H1 (cell line): Measurements from ENCODE around the gene ZNF606. TPM values are rescaled to one million over a fixed set of nuclear protein-coding genes. Genes with fewer than 3 reads are reported as not detected.

Source experiments
- CTCF ChIA-PET: fragments of 300-600 bp; sonication (Branson Sonifier 250); formaldehyde crosslinking; loops from one replicate; lab custom pipeline; 2021; ENCODE audit not compliant: partially characterized antibody; lab: Charles Lee
- POLR2A ChIA-PET: fragments of 300-600 bp; sonication (Branson Sonifier 250); formaldehyde crosslinking; loops from one replicate; lab custom pipeline; 2021; ENCODE audit warnings: inconsistent platforms; ENCODE audit not compliant: partially characterized antibody; lab: Charles Lee
- DNase-seq, 2 experiments: peaks; one replicate each; pipeline versions ENCODE4 v3.0.0 to v3.0.0-alpha.2; 2010 to 2022; ENCODE audit warnings: low spot score in 2 of 2, low read depth in 1 of 2, mixed read lengths in 1 of 2
- FAIRE-seq: peaks from 2 replicates; lab custom pipeline; 2011; peaks lifted over from hg19 to GRCh38; lab: Jason Lieb, UNC
- H2AFZ ChIP-seq: 2 replicates; pipeline ENCODE4 v1.8.1; 2012; ENCODE audit warnings: low read length, inconsistent platforms
- H2AK5ac ChIP-seq: 2 replicates; pipeline ENCODE4 v1.6.1; 2013; ENCODE audit warnings: low read depth, low read length
- H2BK120ac ChIP-seq: replicated peaks from 2 replicates; pipeline ENCODE3; 2013; ENCODE audit warnings: low read depth, low read length, inconsistent platforms
- H2BK12ac ChIP-seq: 2 replicates; pipeline ENCODE4 v1.6.1; 2013; ENCODE audit warnings: low read depth, low read length
- H2BK15ac ChIP-seq: 2 replicates; pipeline ENCODE4 v1.6.1; 2013; ENCODE audit warnings: low read length
- H2BK20ac ChIP-seq: 2 replicates; pipeline ENCODE4 v1.6.1; 2013; ENCODE audit warnings: low read length
- H2BK5ac ChIP-seq: 2 replicates; pipeline ENCODE4 v1.6.1; 2013; ENCODE audit warnings: low read depth, low read length
- H3K14ac ChIP-seq: 2 replicates; pipeline ENCODE4 v1.6.1; 2013; ENCODE audit warnings: inconsistent platforms; ENCODE audit not compliant: insufficient read length
- H3K18ac ChIP-seq: 2 replicates; pipeline ENCODE4 v1.6.1; 2013; ENCODE audit warnings: low read length; ENCODE audit errors: extremely low read depth
- H3K23ac ChIP-seq: 2 replicates; pipeline ENCODE4 v1.6.1; 2013; ENCODE audit warnings: inconsistent platforms; ENCODE audit not compliant: insufficient read length
- H3K23me2 ChIP-seq: 2 replicates; pipeline ENCODE4 v1.6.1; 2013; ENCODE audit warnings: low read depth, low read length
- H3K27ac ChIP-seq: 2 replicates; pipeline ENCODE4 v1.6.1; 2011; ENCODE audit warnings: low read depth, low read length, inconsistent platforms
- H3K27me3 ChIP-seq, 4 experiments: replicated peaks in 1 of 4; 1 replicate in 1 of 4; 2 replicates in 3 of 4; pipeline versions ENCODE4 v1.6.1 to v1.8.1; 2011 to 2013; ENCODE audit warnings: low read length in 3 of 4, mild to moderate bottlenecking in 3 of 4, inconsistent platforms in 2 of 4, mixed read lengths in 2 of 4, moderate library complexity in 1 of 4; ENCODE audit not compliant: control insufficient read depth in 3 of 4, insufficient read depth in 3 of 4; ENCODE audit errors: extremely low read depth in 1 of 4
- H3K36me3 ChIP-seq, 4 experiments: 2 replicates each; pipeline versions ENCODE4 v1.6.1 to v1.8.1; 2011 to 2013; ENCODE audit warnings: mild to moderate bottlenecking in 4 of 4, low read length in 3 of 4, moderate library complexity in 2 of 4, control low read depth in 1 of 4, inconsistent platforms in 1 of 4; ENCODE audit not compliant: insufficient read depth in 4 of 4, control insufficient read depth in 2 of 4
- H3K4ac ChIP-seq: replicated peaks from 2 replicates; pipeline ENCODE3; 2013; ENCODE audit warnings: low read length, low read depth, mixed read lengths, inconsistent platforms; ENCODE audit not compliant: insufficient read length
- H3K4me1 ChIP-seq, 4 experiments: replicated peaks in 1 of 4; 1 replicate in 1 of 4; 2 replicates in 3 of 4; pipeline versions ENCODE4 v1.6.1 to v1.8.1; 2011 to 2013; ENCODE audit warnings: low read length in 3 of 4, inconsistent platforms in 2 of 4, mixed read lengths in 1 of 4; ENCODE audit not compliant: insufficient read depth in 4 of 4, control insufficient read depth in 3 of 4
- H3K4me2 ChIP-seq, 2 experiments: 2 replicates each; pipeline versions ENCODE4 v1.6.1 to v1.8.1; 2011 to 2013; ENCODE audit warnings: low read depth in 2 of 2, low read length in 2 of 2, control low read depth in 1 of 2, inconsistent platforms in 1 of 2, mild to moderate bottlenecking in 1 of 2; ENCODE audit not compliant: insufficient read depth in 1 of 2
- H3K4me3 ChIP-seq, 4 experiments: fragments of 200-600, 300-600 bp in 1 of 4; sonication (generic), shearing (Covaris generic), sonication (Bioruptor Twin) in 1 of 4; 2 replicates each; pipeline versions ENCODE4 v1.5.1 to v1.8.1; 2011 to 2016; ENCODE audit warnings: low read length in 4 of 4, low read depth in 3 of 4, control low read depth in 2 of 4, inconsistent platforms in 2 of 4, mild to moderate bottlenecking in 2 of 4, mixed read lengths in 1 of 4, moderate library complexity in 1 of 4; ENCODE audit not compliant: insufficient read depth in 2 of 4; ENCODE audit errors: extremely low read depth in 1 of 4
- H3K56ac ChIP-seq: replicated peaks from 2 replicates; pipeline ENCODE3; 2013; ENCODE audit warnings: low read depth, mild to moderate bottlenecking, mixed read lengths, low read length, inconsistent platforms; ENCODE audit not compliant: insufficient read length
- H3K79me1 ChIP-seq: 2 replicates; pipeline ENCODE4 v1.6.1; 2013; ENCODE audit warnings: low read depth, low read length, control low read depth
- H3K79me2 ChIP-seq, 2 experiments: 2 replicates each; pipeline versions ENCODE4 v1.6.1 to v1.8.1; 2012 to 2013; ENCODE audit warnings: low read length in 2 of 2, mild to moderate bottlenecking in 2 of 2, inconsistent platforms in 1 of 2; ENCODE audit not compliant: insufficient read depth in 2 of 2, control insufficient read depth in 1 of 2
- H3K9ac ChIP-seq, 4 experiments: replicated peaks in 1 of 4; 1 replicate in 1 of 4; 2 replicates in 3 of 4; pipeline versions ENCODE4 v1.6.1 to v1.8.1; 2011 to 2013; ENCODE audit warnings: low read depth in 3 of 4, low read length in 3 of 4, control low read depth in 2 of 4, mild to moderate bottlenecking in 2 of 4, moderate library complexity in 2 of 4, inconsistent platforms in 1 of 4; ENCODE audit errors: extremely low read depth in 1 of 4
- H3K9me3 ChIP-seq, 2 experiments: 2 replicates each; pipeline versions ENCODE4 v1.6.1 to v1.8.1; 2012 to 2013; ENCODE audit warnings: mild to moderate bottlenecking in 2 of 2, moderate library complexity in 2 of 2, control low read depth in 1 of 2, inconsistent platforms in 1 of 2, low read depth in 1 of 2, low read length in 1 of 2, mixed read lengths in 1 of 2; ENCODE audit not compliant: insufficient read depth in 2 of 2
- H4K20me1 ChIP-seq, 2 experiments: replicated peaks in 1 of 2; 2 replicates each; pipeline versions ENCODE3 to v1.8.1; 2011 to 2013; ENCODE audit warnings: inconsistent platforms in 2 of 2, low read length in 2 of 2, mild to moderate bottlenecking in 1 of 2; ENCODE audit not compliant: insufficient read depth in 2 of 2, control insufficient read depth in 1 of 2
- H4K5ac ChIP-seq: 2 replicates; pipeline ENCODE4 v1.6.1; 2013; ENCODE audit warnings: low read length, low read depth, mixed read lengths, inconsistent platforms; ENCODE audit not compliant: insufficient read length
- H4K8ac ChIP-seq: 2 replicates; pipeline ENCODE4 v1.8.0; 2013; ENCODE audit warnings: mild to moderate bottlenecking, moderate library complexity, low read length, inconsistent platforms; ENCODE audit not compliant: insufficient read depth; ENCODE audit errors: extremely low read depth
- H4K91ac ChIP-seq: replicated peaks from 2 replicates; pipeline ENCODE3; 2013; ENCODE audit warnings: low read length, mixed read lengths, inconsistent platforms; ENCODE audit not compliant: insufficient read length
- CHD1 ChIP-seq: IDR thresholded peaks from 2 replicates; pipeline ENCODE4 v1.6.1; 2012; ENCODE audit warnings: low read depth, low read length, improper control_type of control experiment
- EP300 ChIP-seq, 2 experiments: IDR thresholded peaks; 1 replicate in 1 of 2; 2 replicates in 1 of 2; pipeline ENCODE4 v1.6.1; 2011 to 2012; ENCODE audit warnings: low read depth in 2 of 2, low read length in 2 of 2, mild to moderate bottlenecking in 2 of 2, borderline replicate concordance in 1 of 2, inconsistent platforms in 1 of 2, moderate library complexity in 1 of 2
- NRF1 ChIP-seq: IDR thresholded peaks from 2 replicates; pipeline ENCODE4 v1.6.1; 2011; ENCODE audit warnings: mild to moderate bottlenecking, low read depth, low read length, improper control_type of control experiment
- SP2 ChIP-seq: IDR thresholded peaks from 2 replicates; pipeline ENCODE4 v1.6.1; 2012; ENCODE audit warnings: mild to moderate bottlenecking, low read length, inconsistent platforms
- SRF ChIP-seq: IDR thresholded peaks from 2 replicates; pipeline ENCODE4 v1.6.1; 2011; ENCODE audit warnings: mild to moderate bottlenecking, low read depth, low read length, moderate library complexity
- YY1 ChIP-seq: IDR thresholded peaks from 2 replicates; pipeline ENCODE4 v1.6.1; 2011; ENCODE audit warnings: low read depth, mild to moderate bottlenecking, low read length
- WGBS, 2 experiments: shearing (Covaris generic) in 1 of 2; methylation state at CpG; one replicate each; pipeline versions ENCODE4 v1.1.6 to v1.1.7; 2013 to 2015; ENCODE audit warnings: low lambda C conversion rate in 2 of 2, mixed read lengths in 2 of 2, inconsistent platforms in 1 of 2, low coverage in 1 of 2, missing lambda C conversion rate in 1 of 2; ENCODE audit not compliant: insufficient replicate concordance in 2 of 2, insufficient coverage in 1 of 2, insufficient read length in 1 of 2; ENCODE audit errors: extremely low coverage in 1 of 2, missing lambda C conversion rate in 1 of 2; 5-methylcytosine and 5-hydroxymethylcytosine counted together
- long read RNA-seq, 2 experiments: library from RNA in 1 of 2; library from capped mRNA in 1 of 2; stranded (forward); transcript quantifications; one replicate each; pipeline ENCODE4 v2.0.0, GENCODE V29; 2021; ENCODE audit warnings: inconsistent platforms in 1 of 2
- polyA minus RNA-seq, 3 experiments: library from RNA; depleted of rRNA, polyadenylated mRNA; stranded (reverse); fragments of >200 nt; gene quantifications; 1 replicate in 2 of 3; 2 replicates in 1 of 3; pipeline ENCODE4 v1.2.3, GENCODE V29; 2011
- polyA plus RNA-seq, 7 experiments: library from polyadenylated mRNA; depleted of rRNA in 3 of 7; stranded (reverse) in 5 of 7; unstranded in 2 of 7; fragments of >200 nt in 5 of 7; fragments of 200-250 nt in 2 of 7; gene quantifications; 1 replicate in 5 of 7; 2 replicates in 1 of 7; 4 replicates in 1 of 7; pipeline versions ENCODE4 v1.2.1 to v1.2.3, GENCODE V29; 2011 to 2013; ENCODE audit warnings: missing spikeins in 2 of 7, mixed read lengths in 2 of 7
- total RNA-seq: library from RNA; stranded (reverse); fragmentation: NEBNext Ultra II Directional; extraction: Animal tissue kit (Norgen Biotek cat#: 25700); gene quantifications from 2 replicates; pipeline ENCODE4 v1.2.1, GENCODE V29; 2021
- TF ChIP-seq, protein P1 (sequence below): IDR thresholded peaks from 2 replicates; pipeline ENCODE4 v1.6.1; 2011; ENCODE audit warnings: low read length, improper control_type of control experiment

The ZNF606 gene
- 17.5 and 19.3 TPM in 2 replicates for total RNA-seq
- polyA plus RNA-seq (2011; rRNA removed) = 5.2 and 10.2 TPM in 2 replicates
- 12.7 TPM for polyA plus RNA-seq (2011; cell fraction: cytosol; rRNA removed)
- polyA plus RNA-seq (2011; cell fraction: nucleus; rRNA removed) = 14.1 TPM
- 8.0 to 10.7 TPM (median 8.2 TPM) in 4 replicates for polyA plus RNA-seq (2012, experiment 1 of 2)
- 1.0 TPM for polyA plus RNA-seq (2012, experiment 2 of 2)
- polyA plus RNA-seq (2013, experiment 1 of 2) = 12.1 TPM
- polyA plus RNA-seq (2013, experiment 2 of 2) = 10.8 TPM
- 11.3 and 11.9 TPM in 2 replicates for polyA minus RNA-seq (2011; rRNA and poly(A)+ RNA removed)
- 18.1 TPM for polyA minus RNA-seq (2011; cell fraction: cytosol; rRNA and poly(A)+ RNA removed)
- polyA minus RNA-seq (2011; cell fraction: nucleus; rRNA and poly(A)+ RNA removed) = 35.9 TPM
- long read RNA-seq, experiment 1, partial matches to known transcripts = 0 of 10 reads
- long read RNA-seq, experiment 1, other reads (novel, unspliced or antisense) = 6 of 10 reads
- long read RNA-seq, experiment 2 = 0 reads

GRCh38 chr19:58002384-58003173 lies at the start of gene ZNF606:
Gene ZNF606, minus strand, starts transcription at chr19:58002820. Its CDS starts 1,501 bp downstream, at chr19:58001319.
- Histone ChIP-seq H3K18ac (peak within 1 kb of the TSS; percentile 93), H3K36me3 (peaks cover 14 to 60% (median 41%) of the 10 kb centered on the region in 4 experiments), H3K9ac (peak within 1 kb of the TSS; percentile 96 to 98 (median 98)), H3K27me3 (no peaks in the 10 kb centered on the region; a peak in 1 of 7 replicates), H2AK5ac (peak within 1 kb of the TSS; percentile 24; the same call in 1 of the 2 replicates), H4K5ac (peak within 1 kb of the TSS; percentile 80), H2BK5ac (peak within 1 kb of the TSS; percentile 26), H3K56ac (peak within 1 kb of the TSS; percentile 65), H3K4me3 (peak within 1 kb of the TSS; percentile 77 to 97 (median 84)), H3K4me2 (peak within 1 kb of the TSS; percentile 79 to 82), H4K91ac (peak within 1 kb of the TSS; percentile 86), H3K27ac (peak within 1 kb of the TSS; percentile 87), H2BK120ac (peak within 1 kb of the TSS; percentile 15), H2BK15ac (0 out of 2 replicates have a peak within 1 kb of the TSS, but pooled peaks have one; percentile 31), H2BK20ac (0 out of 2 replicates have a peak within 1 kb of the TSS, but pooled peaks have one; percentile 18), H3K9me3 (peaks cover 18 to 23% of the 10 kb centered on the region in 2 experiments), H3K23ac (no peak within 1 kb of the TSS), H3K23me2 (peaks cover 4% of the 10 kb centered on the region), H3K4me1 (peaks cover 0 to 5% (median under 1%) of the 10 kb centered on the region in 4 experiments; a peak in 2 of 7 replicates), H3K14ac (peak within 1 kb of the TSS; percentile 27), H3K4ac (peak within 1 kb of the TSS; percentile 71), H2AFZ (peak within 1 kb of the TSS; percentile 70), H4K20me1 (no peaks in the 10 kb centered on the region), H4K8ac (peak within 1 kb of the TSS; percentile 99), H3K79me2 (peaks cover 0 to 46% of the 10 kb centered on the region in 2 experiments; a peak in 3 of 4 replicates), H3K79me1 (peaks cover 15% of the 10 kb centered on the region), H2BK12ac (peak within 1 kb of the TSS; percentile 96; the same call in 1 of the 2 replicates)
- 1% methylated on average over 67 of the region's 91 CpGs; no CpG with 5 or more reads in 1 of the 2 experiments for WGBS, 2 experiments
- ChIA-PET CTCF (interaction anchor here (1.0 to 1.5 kb wide), 3 partner anchors 9 to 155 kb away, joined by 3 to 5 read pairs (median 3); no protein-coding TSS in a partner anchor), POLR2A (interaction anchor here (0.7 to 4.2 kb wide), 46 partner anchors 8 to 515 kb away, joined by 3 to 35 read pairs (median 5); partner anchors contain the start of genes ZNF135, ZNF324B, ZNF329 and ZNF417)
- peak in 1 of 2 experiments; percentile 87 for DNase-seq
- no peak for FAIRE-seq
- TF ChIP-seq EP300 (IDR thresholded peaks at IDR 0.05; ENCODE audit: borderline replicate concordance in 1 of 2, low read depth in 2 of 2, low read length in 2 of 2) (no peak), SRF (no peak), NRF1 (no peak), CHD1 (no peak), SP2 (no peak), YY1 (peak; percentile 98)
- TF ChIP-seq, protein P1, sequence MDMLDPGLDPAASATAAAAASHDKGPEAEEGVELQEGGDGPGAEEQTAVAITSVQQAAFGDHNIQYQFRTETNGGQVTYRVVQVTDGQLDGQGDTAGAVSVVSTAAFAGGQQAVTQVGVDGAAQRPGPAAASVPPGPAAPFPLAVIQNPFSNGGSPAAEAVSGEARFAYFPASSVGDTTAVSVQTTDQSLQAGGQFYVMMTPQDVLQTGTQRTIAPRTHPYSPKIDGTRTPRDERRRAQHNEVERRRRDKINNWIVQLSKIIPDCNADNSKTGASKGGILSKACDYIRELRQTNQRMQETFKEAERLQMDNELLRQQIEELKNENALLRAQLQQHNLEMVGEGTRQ = no peak
